Measurements from ENCODE around the gene TTC7B. TPM values are rescaled to one million over a fixed set of nuclear protein-coding genes. Genes with fewer than 3 reads are reported as not detected.
A peak's percentile ranks its signal among the peaks of the same experiment; 100 is the strongest.

The TTC7B gene
- total RNA-seq, 1 donor from 2014 or later = 20.6 TPM

DNA sequence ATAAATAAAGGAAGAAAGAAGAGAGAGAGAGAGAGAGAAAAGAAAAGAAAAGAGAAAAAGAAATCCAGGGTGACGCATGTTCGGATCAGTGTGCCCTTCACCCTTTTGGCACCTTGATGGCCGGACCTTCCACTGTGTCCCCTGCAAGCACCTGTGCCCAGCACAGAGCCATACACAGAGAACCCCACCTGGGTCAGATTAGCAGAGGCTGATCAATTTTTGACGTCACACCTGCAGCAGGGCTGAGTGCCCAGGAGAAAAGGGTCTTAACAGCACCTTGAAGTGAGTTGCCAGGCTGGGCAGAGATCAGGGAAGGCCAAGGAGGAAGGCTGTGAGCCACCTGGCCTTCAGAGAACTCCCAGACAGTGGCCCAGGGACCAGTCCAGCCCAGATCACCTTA lies 305.0 kb downstream of the TTC7B start:
- no peak overlapping the region for H2AFZ ChIP-seq (replicated peaks)

DNA sequence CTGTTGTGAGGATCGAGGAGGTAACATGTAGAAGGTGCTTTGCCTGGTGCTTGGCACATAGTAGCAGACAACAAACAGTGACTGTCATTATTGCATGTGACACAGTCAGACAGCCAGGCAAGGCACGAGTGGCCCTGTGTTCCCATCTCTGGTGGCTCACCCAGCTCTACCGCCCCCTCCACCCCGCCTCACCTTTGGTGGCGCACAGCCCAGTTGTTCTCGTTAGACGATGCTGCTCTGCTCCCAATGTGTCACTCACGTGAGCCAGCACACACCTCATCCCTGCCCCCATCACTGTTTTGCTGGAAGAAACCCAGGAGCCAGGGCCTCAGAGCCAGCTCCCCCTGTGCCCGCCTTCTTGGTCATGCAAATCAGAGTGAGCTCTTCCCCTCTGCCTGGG lies 306.1 kb downstream of the TTC7B start:
- no peaks in the 10 kb centered on the region for H3K36me3 ChIP-seq
- H3K9ac ChIP-seq = no peak overlapping the region
- no peak overlapping the region for H3K27ac ChIP-seq
- H3K4me3 ChIP-seq = no peak overlapping the region
- Mint-ChIP-seq H3K36me3 (no peaks in the 10 kb centered on the region), H3K27ac (peak overlapping the region; percentile 87), H3K4me1 (peaks cover 36% of the 10 kb centered on the region), H3K9me3 (peaks cover 4% of the 10 kb centered on the region), H3K27me3 (ENCODE audit: insufficient read depth, low read depth) (peaks cover 4% of the 10 kb centered on the region), H3K4me3 (no peak overlapping the region)
- DNase-seq (ENCODE audit: low spot score) = no peak
- H3K79me2 ChIP-seq (ENCODE audit: low read depth) = no peaks in the 10 kb centered on the region
- TF ChIP-seq EZH2phosphoT487 (IDR thresholded peaks at IDR 0.05) (no peak), EZH2 (IDR thresholded peaks at IDR 0.05) (no peak)
- TF ChIP-seq, protein P1, sequence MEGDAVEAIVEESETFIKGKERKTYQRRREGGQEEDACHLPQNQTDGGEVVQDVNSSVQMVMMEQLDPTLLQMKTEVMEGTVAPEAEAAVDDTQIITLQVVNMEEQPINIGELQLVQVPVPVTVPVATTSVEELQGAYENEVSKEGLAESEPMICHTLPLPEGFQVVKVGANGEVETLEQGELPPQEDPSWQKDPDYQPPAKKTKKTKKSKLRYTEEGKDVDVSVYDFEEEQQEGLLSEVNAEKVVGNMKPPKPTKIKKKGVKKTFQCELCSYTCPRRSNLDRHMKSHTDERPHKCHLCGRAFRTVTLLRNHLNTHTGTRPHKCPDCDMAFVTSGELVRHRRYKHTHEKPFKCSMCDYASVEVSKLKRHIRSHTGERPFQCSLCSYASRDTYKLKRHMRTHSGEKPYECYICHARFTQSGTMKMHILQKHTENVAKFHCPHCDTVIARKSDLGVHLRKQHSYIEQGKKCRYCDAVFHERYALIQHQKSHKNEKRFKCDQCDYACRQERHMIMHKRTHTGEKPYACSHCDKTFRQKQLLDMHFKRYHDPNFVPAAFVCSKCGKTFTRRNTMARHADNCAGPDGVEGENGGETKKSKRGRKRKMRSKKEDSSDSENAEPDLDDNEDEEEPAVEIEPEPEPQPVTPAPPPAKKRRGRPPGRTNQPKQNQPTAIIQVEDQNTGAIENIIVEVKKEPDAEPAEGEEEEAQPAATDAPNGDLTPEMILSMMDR (IDR thresholded peaks at IDR 0.05) = no peak
- no peak overlapping the region for H3K4me2 ChIP-seq
- no peaks in the 10 kb centered on the region for H3K9me3 ChIP-seq (ENCODE audit: low read depth)
- no peaks in the 10 kb centered on the region for H4K20me1 ChIP-seq (ENCODE audit: low read depth)
- H3K27me3 ChIP-seq = no peaks in the 10 kb centered on the region
- H3F3A ChIP-seq (ENCODE audit: low read depth) = no peaks in the 10 kb centered on the region
- peak overlapping the region; percentile 27 for H2AFZ ChIP-seq (replicated peaks)
- peaks cover 12% of the 10 kb centered on the region for H3K4me1 ChIP-seq

More for the DNA sequence above, 305.0 kb downstream of the TTC7B start:
- H3K4me1 Mint-ChIP-seq = peaks cover 38% of the 10 kb centered on the region
- TF ChIP-seq EZH2phosphoT487 (IDR thresholded peaks at IDR 0.05) (no peak), EZH2 (IDR thresholded peaks at IDR 0.05) (no peak)
- TF ChIP-seq, protein P1 (IDR thresholded peaks at IDR 0.05) = no peak
- Histone ChIP-seq H3K4me2 (no peak overlapping the region), H3F3A (ENCODE audit: low read depth) (no peaks in the 10 kb centered on the region), H3K9me3 (ENCODE audit: low read depth) (no peaks in the 10 kb centered on the region), H4K20me1 (ENCODE audit: low read depth) (no peaks in the 10 kb centered on the region), H3K27me3 (no peaks in the 10 kb centered on the region), H3K4me3 (no peak overlapping the region), H3K36me3 (no peaks in the 10 kb centered on the region), H3K27ac (no peak overlapping the region), H3K4me1 (peaks cover 12% of the 10 kb centered on the region), H3K79me2 (ENCODE audit: low read depth) (no peaks in the 10 kb centered on the region), H3K9ac (no peak overlapping the region)
- peak overlapping the region; percentile 94 for H3K27ac Mint-ChIP-seq
- peaks cover 4% of the 10 kb centered on the region for H3K9me3 Mint-ChIP-seq
- no peak overlapping the region for H3K4me3 Mint-ChIP-seq
- H3K27me3 Mint-ChIP-seq (ENCODE audit: insufficient read depth, low read depth) = peaks cover 4% of the 10 kb centered on the region
- no peak for DNase-seq (ENCODE audit: low spot score)
- no peaks in the 10 kb centered on the region for H3K36me3 Mint-ChIP-seq

DNA sequence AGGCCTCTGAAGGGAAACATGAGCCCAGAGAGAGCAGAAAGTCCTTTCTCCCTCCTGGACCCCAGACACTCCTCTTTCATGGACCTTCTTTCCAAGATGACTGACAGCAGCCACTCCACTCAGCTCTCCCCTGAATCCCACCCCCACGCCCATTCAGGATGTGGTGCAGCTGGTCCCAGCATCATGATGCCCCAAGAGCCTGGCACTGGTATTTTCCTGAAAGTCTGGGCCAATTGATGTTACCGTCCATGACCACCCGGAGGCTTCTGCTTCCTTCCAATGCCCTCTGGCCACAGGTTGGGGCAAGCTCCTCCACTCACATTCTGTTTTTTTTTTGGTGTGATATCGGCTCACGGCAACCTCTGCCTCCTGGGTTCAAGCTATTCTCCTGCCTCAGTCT lies 306.8 kb downstream of the TTC7B start:
- no peak overlapping the region for H3K4me3 ChIP-seq
- H3K9me3 Mint-ChIP-seq = peaks cover 4% of the 10 kb centered on the region
- no peaks in the 10 kb centered on the region for H3K36me3 Mint-ChIP-seq
- no peak overlapping the region for H3K4me2 ChIP-seq
- H3K9ac ChIP-seq = no peak overlapping the region
- H2AFZ ChIP-seq (replicated peaks) = no peak overlapping the region
- H3K27me3 Mint-ChIP-seq (ENCODE audit: insufficient read depth, low read depth) = peaks cover 2% of the 10 kb centered on the region
- no peak for DNase-seq (ENCODE audit: low spot score)
- H3K36me3 ChIP-seq = no peaks in the 10 kb centered on the region
- TF ChIP-seq EZH2 (IDR thresholded peaks at IDR 0.05) = no peak
- no peak for TF ChIP-seq EZH2phosphoT487 (IDR thresholded peaks at IDR 0.05)
- TF ChIP-seq, protein P1 (IDR thresholded peaks at IDR 0.05) = no peak
- no peak overlapping the region for H3K27ac ChIP-seq
- H3K79me2 ChIP-seq (ENCODE audit: low read depth) = no peaks in the 10 kb centered on the region
- no peak overlapping the region for H3K4me3 Mint-ChIP-seq
- no peaks in the 10 kb centered on the region for H4K20me1 ChIP-seq (ENCODE audit: low read depth)
- H3F3A ChIP-seq (ENCODE audit: low read depth) = no peaks in the 10 kb centered on the region
- no peaks in the 10 kb centered on the region for H3K27me3 ChIP-seq
- peaks cover 36% of the 10 kb centered on the region for H3K4me1 Mint-ChIP-seq
- H3K9me3 ChIP-seq (ENCODE audit: low read depth) = no peaks in the 10 kb centered on the region
- peaks cover 12% of the 10 kb centered on the region for H3K4me1 ChIP-seq
- no peak overlapping the region for H3K27ac Mint-ChIP-seq

Data from neural progenitor cell (in vitro differentiated cells).